Right lobe of liver (tissue), 6 donors: Measurements from ENCODE around the gene DRC1. TPM values are rescaled to one million over a fixed set of nuclear protein-coding genes. Genes with fewer than 3 reads are reported as not detected.

Source experiments
- ATAC-seq, 4 donors: fragments of 200-7000 bp; cut with Tn5 transposase; one replicate each; pipeline ENCODE4 v1.9.1; 2020; ENCODE audit warnings: mild to moderate bottlenecking in 4 of 4, moderate library complexity in 4 of 4
- DNase-seq, 3 donors: peaks; one replicate each; pipeline ENCODE4 v3.0.0-alpha.2; 2020
- H3K27ac ChIP-seq, 3 donors: fragments of 200-600 bp; one replicate each; pipeline ENCODE4 v1.8.0; 2022
- H3K27me3 ChIP-seq, 2 donors: fragments of 200-600 bp; one replicate each; pipeline ENCODE4 v1.8.0; 2022
- H3K36me3 ChIP-seq, 4 donors: fragments of 200-600 bp; sonication (generic) in 1 of 4; one replicate each; pipeline versions ENCODE4 v1.5.1 to v1.8.0; 2017 to 2022; ENCODE audit warnings: control low read depth in 1 of 4
- H3K4me1 ChIP-seq, 4 donors: fragments of 200-600 bp; sonication (generic) in 1 of 4; one replicate each; pipeline versions ENCODE4 v1.5.1 to v1.8.0; 2017 to 2022; ENCODE audit warnings: control low read depth in 1 of 4
- H3K4me3 ChIP-seq, 3 donors: fragments of 200-600 bp; one replicate each; pipeline ENCODE4 v1.8.0; 2022
- H3K9me3 ChIP-seq, 4 donors: fragments of 200-600 bp; sonication (generic) in 1 of 4; one replicate each; pipeline versions ENCODE4 v1.5.1 to v1.8.0; 2017 to 2022; ENCODE audit warnings: control low read depth in 1 of 4
- CTCF ChIP-seq, 4 donors: fragments of 200-600 bp in 3 of 4; fragments of 450-650 bp in 1 of 4; IDR thresholded peaks; one replicate each; pipeline versions ENCODE4 v1.5.1 to v1.8.0; 2016 to 2022; ENCODE audit warnings: antibody characterized with exemption in 4 of 4, mild to moderate bottlenecking in 2 of 4
- POLR2A ChIP-seq: fragments of 450-650 bp; IDR thresholded peaks from one replicate; pipeline ENCODE4 v1.6.1; 2017; ENCODE audit warnings: antibody characterized with exemption, mild to moderate bottlenecking
- WGBS: methylation state at CpG from one replicate; pipeline ENCODE4 v1.1.6; 2018; ENCODE audit warnings: low coverage, low lambda C conversion rate; ENCODE audit not compliant: insufficient coverage; ENCODE audit errors: missing lambda C conversion rate; 5-methylcytosine and 5-hydroxymethylcytosine counted together
- intact Hi-C, 2 donors: fragments of 100-400 bp; cut with DNase I; formaldehyde crosslinking; loops; one replicate each; pipeline versions ENCODE4 v1.11.2 to v1.14.1; 2022
- total RNA-seq, 6 experiments: library from RNA; depleted of rRNA in 2 of 6; stranded (reverse); fragments of >200 nt in 2 of 6; fragmentation: NEBNext Ultra II Directional in 3 of 6; extraction: Animal tissue kit (Norgen Biotek cat#: 25700) in 3 of 6; gene quantifications; one replicate each; pipeline versions ENCODE4 v1.1.0 to v1.2.4, GENCODE V29; 2016 to 2023
- donor health status: DM: no; HTN: yes; CAD: no.
- donor health status: DM: no; HTN: no; CAD: no.
- donor health status: DM: no; HTN: no; CAD: no.
- donor health status: DM: no; HTN: yes; CAD: no.
- donor health status: DM: no; HTN: yes; CAD: no.

Gene DRC1
- total RNA-seq, 6 experiments from 2014 or later, result 0.31 TPM; not detected in 4

GRCh38 chr2:26380281-26380680, 21.4 kb upstream of the DRC1 start:
- 81% methylated on average over 2 of the region's 2 CpGs for WGBS
- H3K27ac ChIP-seq, result no peak overlapping the region
- no peaks in the 10 kb centered on the region for H3K9me3 ChIP-seq
- intact Hi-C loops, result no loop called here
- H3K4me3 ChIP-seq, result no peak overlapping the region
- H3K36me3 ChIP-seq, result peaks cover 0 to 13% (median 0%) of the 10 kb centered on the region in 4 donors
- DNase-seq (no peak), ATAC-seq (no peak)
- H3K4me1 ChIP-seq, result no peaks in the 10 kb centered on the region
- no peaks in the 10 kb centered on the region for H3K27me3 ChIP-seq
- no peak for TF ChIP-seq CTCF (IDR thresholded peaks at IDR 0.05)

- intact Hi-C loops, result no loop called here
- Histone ChIP-seq H3K4me1 (no peaks in the 10 kb centered on the region), H3K4me3 (no peak overlapping the region), H3K27me3 (no peaks in the 10 kb centered on the region), H3K36me3 (peaks cover 0 to 17% (median 11%) of the 10 kb centered on the region in 4 donors), H3K9me3 (no peaks in the 10 kb centered on the region), H3K27ac (no peak overlapping the region)
- ATAC-seq, result peak in 3 of 4 donors; percentile 20 to 62 (median 35)
- TF ChIP-seq CTCF (IDR thresholded peaks at IDR 0.05), result no peak
- no peak for TF ChIP-seq POLR2A
- no peak for DNase-seq
- WGBS, result 69% methylated on average over 3 of the region's 3 CpGs
Observed at GRCh38 chr2:26382564-26382963, 19.2 kb upstream of the DRC1 start.

- Histone ChIP-seq H3K36me3 (peaks cover 0 to 29% (median 11%) of the 10 kb centered on the region in 4 donors), H3K9me3 (no peaks in the 10 kb centered on the region), H3K4me3 (no peak overlapping the region), H3K27ac (no peak overlapping the region), H3K27me3 (no peaks in the 10 kb centered on the region), H3K4me1 (no peaks in the 10 kb centered on the region)
- ATAC-seq (no peak), DNase-seq (no peak)
- intact Hi-C loops, result no loop called here
- no peak for TF ChIP-seq POLR2A
- TF ChIP-seq CTCF (IDR thresholded peaks at IDR 0.05), result no peak
- 88% methylated on average over 9 of the region's 9 CpGs for WGBS
Observed at GRCh38 chr2:26384183-26384582, 17.5 kb upstream of the DRC1 start.

GRCh38 chr2:26384597-26384996, 17.1 kb upstream of the DRC1 start:
- DNase-seq, result no peak
- no peaks in the 10 kb centered on the region for H3K27me3 ChIP-seq
- ATAC-seq, result no peak
- H3K27ac ChIP-seq, result no peak overlapping the region
- TF ChIP-seq CTCF (IDR thresholded peaks at IDR 0.05), result no peak
- TF ChIP-seq POLR2A, result no peak
- intact Hi-C loops, result no loop called here
- no peak overlapping the region for H3K4me3 ChIP-seq
- peaks cover 0 to 33% (median 12%) of the 10 kb centered on the region in 4 donors for H3K36me3 ChIP-seq
- H3K4me1 ChIP-seq, result no peaks in the 10 kb centered on the region
- H3K9me3 ChIP-seq, result no peaks in the 10 kb centered on the region

GRCh38 chr2:26387189-26387588, 14.5 kb upstream of the DRC1 start:
- H3K36me3 ChIP-seq, result peaks cover 0 to 37% (median 13%) of the 10 kb centered on the region in 4 donors
- TF ChIP-seq CTCF (IDR thresholded peaks at IDR 0.05), result no peak
- TF ChIP-seq POLR2A, result no peak
- 94% methylated on average over 4 of the region's 4 CpGs for WGBS
- H3K9me3 ChIP-seq, result no peaks in the 10 kb centered on the region
- H3K4me1 ChIP-seq, result no peaks in the 10 kb centered on the region
- no peak overlapping the region for H3K4me3 ChIP-seq
- H3K27me3 ChIP-seq, result no peaks in the 10 kb centered on the region
- intact Hi-C loops, result no loop called here
- ATAC-seq, result no peak
- no peak overlapping the region for H3K27ac ChIP-seq
- no peak for DNase-seq
